Stimulated activated CD8-positive, alpha-beta memory T cell treated with anti-CD3 and anti-CD28 coated beads, Interleukin-4, amount 100 ng/mL, for 1 hour (primary cell): Measurements from ENCODE around the gene GFRA1.

Experiments
- DNase-seq, 2 donors: peaks; one replicate each; pipeline ENCODE4 v3.0.0-alpha.2; 2020; ENCODE audit warnings: low read depth in 2 of 2, low spot score in 1 of 2

Gene GFRA1

DNA sequence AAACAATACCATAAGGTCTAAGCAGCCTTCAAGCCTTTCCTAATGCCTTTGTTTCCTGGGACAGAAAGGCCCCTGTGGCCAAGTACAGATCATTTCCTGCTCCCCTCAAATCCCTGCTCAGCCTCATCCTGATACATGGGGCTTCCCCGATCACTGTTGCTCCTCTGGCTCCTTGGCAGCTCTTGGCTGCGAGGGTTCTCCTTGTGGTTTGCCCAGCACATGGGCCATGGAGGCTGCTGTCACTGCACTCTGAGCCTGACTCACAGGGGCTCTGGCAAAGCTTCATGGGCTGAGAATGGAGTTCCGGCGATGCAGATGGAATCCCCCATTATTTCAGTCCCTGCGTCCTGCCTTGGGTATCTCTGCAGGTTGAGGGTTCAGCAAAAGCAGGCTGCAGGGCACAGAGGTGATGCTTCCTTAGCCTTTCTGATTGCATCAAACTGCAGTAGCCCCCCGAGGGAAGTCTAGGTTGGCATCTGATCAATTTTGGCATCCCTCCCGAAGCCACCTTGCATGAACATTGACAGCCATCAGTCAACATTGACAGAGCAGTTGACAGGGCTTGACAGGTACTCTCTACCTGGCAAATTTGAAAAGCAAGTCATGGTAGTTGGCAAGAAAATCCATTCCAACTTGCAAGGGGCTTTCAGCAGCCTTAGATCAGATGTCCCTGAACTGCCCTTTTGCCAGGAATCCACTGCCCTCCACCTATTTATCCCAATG lies 168.6 kb downstream of the GFRA1 start:
- DNase-seq, result no peak

DNA sequence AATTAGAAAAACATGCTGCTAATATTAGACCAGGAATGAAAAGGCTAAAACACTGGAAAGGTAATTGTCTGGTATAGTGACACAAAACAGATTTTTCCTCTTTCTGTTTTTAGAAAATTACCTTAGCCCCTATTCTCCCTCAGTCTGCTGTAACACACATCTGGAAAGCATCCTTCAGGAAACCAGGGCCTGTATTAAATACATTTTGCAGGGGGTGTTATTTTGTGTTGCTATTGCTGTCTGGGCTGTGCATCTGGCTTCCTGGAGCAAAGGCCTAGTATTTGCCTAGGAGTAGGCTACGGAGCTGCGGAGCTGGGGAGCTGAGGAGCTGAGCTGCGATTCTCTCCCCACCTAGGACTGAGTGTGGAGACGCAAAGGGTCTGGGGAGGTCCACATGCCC lies 169.3 kb downstream of the GFRA1 start:
- no peak for DNase-seq

DNA sequence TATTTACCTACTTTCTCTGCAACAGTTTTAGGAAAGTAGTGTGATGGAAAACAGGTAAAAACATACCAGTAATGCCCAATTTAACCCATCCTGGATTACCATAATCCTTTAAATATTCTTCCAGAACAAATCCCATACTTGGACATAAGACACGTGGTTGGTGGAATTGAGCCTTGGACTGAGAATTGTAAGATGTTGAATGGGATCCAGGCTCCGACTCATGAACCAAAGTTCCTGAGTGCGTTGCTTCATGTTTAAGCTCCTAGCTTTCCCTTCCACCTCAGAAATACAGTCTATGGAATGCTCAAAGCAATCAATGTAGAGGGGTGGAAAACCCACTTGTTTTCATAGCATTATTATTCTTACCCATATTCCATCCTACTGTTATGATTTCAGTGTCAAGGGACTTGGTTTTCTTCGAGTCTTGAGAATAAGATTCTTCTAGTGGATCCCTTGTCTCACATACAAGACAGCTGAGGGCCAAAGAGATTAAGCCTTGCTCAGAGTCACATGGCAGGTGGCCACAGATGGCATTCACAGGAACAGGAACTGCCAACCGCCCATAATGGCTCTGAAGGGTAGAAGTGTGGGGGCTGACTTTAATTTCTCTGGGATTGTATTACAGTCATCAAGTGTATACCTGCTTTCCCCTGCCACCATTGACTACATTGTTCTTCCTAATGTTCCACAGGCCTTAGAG lies 171.2 kb downstream of the GFRA1 start:
- no peak for DNase-seq

DNA sequence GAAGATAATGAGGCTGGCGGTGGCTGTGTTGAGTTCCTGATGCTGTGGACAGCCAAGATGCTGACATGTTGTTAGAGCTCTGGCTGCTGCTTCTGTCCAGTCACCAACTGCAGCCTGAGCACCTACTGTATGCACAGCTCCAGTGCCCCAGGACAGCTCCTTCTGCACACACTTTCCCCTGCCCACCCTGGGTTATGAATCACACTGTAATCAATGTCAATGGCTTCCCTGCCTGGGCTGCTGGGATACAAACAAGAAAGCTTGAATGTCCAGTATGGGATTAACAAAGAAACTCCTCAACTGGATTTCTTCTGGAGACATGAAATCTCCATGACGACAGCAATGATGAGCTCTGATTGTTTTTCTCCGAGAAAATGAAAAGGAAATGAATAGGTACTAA lies 172.0 kb downstream of the GFRA1 start:
- no peak for DNase-seq

DNA sequence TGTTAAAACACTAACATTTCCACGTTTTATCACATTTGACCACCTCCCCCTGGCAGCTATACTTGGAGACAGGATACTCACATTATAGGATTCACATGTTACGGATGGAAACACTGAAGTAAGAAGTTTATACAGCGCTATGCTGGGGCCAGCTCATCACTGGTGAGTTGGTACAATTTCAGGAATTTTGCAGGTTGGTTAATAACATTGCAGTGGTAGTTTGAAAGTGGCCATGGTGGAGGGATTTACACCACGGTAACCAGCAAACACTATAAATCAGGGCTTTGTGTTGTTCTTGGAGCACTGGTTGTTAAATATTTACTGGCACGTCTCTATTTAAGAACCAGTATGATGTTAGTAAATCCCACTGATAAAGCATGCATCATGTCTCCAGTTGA lies 174.0 kb downstream of the GFRA1 start:
- no peak for DNase-seq

DNA sequence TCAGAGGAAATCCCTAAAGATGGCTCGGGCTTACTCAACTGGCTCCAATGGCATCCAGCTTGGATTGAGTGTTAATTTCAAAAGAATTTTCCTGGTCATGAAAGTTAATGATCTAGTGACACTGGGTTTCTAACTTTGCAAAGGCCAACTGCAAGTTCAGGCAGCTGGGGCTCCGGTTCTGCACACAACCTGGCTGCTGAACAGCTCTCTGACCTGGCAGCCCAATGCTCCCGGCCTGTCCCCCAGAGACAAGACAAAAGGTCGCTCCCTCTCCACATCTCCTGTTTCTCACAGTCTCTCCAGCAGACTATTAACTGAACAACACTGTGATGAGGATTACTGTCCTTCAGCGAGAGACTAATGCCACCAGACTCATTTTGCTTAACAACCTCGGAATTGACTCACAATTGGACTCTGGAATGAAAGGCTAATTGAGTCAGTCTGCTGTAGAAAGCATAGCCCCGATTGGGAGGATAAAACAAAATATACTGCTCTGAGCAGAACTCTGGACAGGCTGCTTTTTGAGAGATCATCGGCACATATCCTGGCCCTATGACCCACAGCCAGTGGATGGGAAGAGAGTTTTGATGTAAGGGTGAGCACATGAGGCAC lies 174.5 kb downstream of the GFRA1 start:
- DNase-seq, result no peak

DNA sequence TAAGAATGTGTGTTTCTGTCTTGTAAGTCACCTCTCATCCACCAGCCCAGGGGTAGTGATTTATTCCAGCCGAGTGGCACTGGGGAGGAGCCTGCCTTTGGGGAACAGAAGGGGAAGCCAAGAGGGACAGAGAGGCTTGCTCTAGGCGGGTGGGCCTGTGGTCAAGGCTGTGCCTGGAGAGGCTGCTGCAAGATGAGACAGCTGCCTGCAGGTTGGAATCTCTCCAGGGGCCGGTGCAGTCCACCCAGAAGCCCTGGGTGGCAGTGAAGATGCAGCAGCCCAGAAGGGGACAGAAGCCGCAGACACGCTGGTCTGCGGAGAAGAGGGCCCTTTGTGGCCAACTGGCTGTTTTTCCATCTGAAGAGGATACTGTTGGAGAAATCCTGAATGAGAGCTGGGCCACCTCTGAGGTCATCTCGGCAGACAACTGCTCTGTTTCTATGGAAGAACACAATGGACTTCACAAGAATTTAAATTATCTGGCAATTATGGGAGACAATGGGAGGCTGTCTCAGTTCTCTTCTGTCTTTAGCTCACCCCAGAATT lies 175.7 kb downstream of the GFRA1 start:
- DNase-seq, result no peak

DNA sequence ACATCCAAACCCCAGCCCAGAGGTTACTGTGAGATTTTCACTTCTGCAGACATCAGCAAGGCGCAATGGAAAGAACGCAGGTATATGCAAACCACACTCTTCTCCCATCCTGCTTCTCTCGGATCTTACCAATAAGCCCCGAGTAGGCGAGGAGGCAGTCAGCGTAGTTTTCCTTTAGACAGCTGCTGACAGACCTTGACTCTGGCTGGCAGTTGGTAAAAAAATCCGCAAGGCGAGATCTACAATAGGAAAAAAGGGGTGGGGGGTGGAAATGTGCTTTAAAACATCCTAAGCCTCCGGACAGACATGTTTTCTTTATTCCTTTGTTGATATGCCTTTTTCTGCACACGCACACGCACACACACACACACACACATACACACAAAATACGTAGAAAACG lies 176.5 kb downstream of the GFRA1 start:
- no peak for DNase-seq

DNA sequence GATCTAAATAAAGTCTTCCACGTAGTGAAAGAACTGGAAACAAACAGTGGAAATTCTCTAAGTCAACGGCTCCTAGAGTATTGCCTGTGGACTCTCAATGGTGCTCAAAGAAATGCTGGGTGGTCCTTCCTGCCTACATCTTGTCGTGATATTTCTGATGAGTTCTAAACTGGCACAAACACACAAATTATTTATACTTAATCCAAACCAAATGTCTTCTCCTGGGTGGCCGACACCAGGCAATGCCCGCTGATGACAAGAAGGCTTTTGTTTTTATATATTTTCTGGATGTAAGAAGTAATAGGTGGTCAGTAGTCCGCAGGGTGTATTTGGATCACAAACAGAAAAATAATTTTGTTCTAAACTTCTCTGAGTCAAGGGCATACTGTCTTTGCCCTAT lies 178.7 kb downstream of the GFRA1 start:
- no peak for DNase-seq

DNA sequence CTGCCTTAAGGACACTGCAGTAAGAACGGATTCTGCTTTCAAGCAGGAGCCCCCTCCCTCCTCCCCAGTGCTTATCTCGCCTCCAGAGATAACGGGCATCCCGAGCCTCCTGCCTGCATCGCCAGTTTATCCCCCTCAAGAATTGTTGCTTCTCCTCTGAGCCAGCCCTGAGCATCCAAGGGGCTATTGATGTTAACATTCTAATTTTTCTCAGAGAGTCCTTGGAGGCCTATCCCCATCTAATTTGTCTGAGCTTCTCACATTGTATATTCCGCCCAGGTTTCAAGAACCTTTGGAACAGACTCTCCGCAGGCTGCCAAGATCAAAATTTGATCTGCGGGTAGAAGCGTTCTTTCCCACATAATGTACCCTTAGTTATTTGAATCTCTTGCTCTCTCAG lies 180.0 kb downstream of the GFRA1 start:
- DNase-seq, result no peak

DNA sequence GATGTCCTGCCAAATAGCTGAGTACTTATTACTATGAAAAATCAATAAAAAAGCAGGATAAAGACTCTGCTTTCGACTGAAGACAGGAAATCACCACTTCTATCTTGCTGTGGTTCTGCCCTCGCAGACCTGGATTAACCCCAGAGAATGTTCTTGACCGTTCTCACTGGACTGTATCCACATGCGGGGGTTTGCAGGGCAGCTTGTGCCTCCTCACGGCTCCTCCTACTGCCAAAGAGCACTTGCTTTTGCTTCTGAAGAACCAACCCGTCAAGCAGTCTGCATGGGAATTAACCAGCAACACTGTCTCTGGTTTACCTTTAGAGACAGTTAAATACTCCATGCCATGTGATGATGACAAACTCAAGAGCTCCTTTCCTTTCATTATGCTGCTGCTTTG lies 184.0 kb downstream of the GFRA1 start:
- DNase-seq, result no peak

DNA sequence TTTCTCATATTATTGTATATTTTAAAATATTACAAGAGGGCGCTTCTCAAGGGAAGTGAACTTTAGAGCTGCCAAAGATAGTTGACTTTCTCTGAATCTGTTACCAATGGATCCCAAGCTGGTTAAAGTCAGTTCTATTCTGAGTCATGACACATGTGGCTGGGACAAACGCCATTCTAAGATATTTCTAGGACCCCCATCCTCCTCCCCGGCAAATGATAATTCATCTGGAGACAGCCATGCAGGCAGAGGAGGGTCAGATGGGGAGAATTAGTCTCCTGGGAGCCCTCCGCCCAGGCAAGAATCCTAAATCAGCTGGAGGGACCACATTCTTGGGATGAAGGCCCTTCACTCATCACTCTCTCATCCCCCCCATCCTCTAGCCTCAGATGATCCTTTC lies 187.7 kb downstream of the GFRA1 start:
- DNase-seq, result no peak

DNA sequence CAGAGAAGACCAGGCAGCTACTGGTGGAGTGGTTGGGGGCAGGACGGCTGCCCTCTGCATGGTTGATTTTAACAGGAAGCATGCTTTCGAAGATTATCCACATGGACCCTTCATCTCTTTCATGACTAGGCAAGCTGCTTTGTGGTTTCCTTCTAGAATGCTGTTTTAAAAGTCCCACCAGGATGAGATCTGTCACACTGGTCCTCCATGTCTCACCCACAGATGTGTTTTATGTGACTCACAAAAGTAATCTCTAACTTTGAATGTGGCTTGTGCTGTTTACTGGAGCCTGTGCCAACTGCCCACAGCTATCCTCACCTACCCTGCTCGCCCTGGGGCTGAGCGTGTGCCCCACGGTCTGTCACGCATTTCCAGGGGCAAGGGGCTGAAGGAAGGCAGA lies 188.8 kb downstream of the GFRA1 start:
- no peak for DNase-seq

DNA sequence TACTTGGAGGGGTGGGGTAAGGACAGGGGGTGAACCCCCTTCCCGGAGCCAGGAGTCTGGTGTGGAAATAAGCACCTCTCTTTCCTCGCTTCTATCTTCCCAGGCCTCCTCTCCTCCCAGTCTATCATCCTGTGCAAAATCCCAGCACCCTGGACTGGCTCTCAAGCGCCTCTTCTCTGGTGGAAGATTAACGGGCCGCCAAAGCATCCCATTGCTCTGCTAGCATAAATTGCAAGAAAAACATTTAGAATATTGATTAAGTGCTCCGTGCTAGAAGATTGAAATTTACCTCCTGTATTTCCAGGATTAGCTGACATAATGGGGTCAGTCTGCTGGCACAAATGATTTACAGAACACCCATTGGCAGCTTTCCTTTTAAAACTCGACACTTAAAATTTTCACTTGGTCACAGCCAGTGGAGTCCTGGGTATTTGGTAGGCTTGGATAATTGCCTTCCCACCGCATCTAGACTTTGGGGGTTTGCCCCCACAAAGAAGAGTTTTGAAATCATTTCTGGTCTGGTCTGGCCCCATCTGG lies 189.7 kb downstream of the GFRA1 start:
- DNase-seq, result no peak

DNA sequence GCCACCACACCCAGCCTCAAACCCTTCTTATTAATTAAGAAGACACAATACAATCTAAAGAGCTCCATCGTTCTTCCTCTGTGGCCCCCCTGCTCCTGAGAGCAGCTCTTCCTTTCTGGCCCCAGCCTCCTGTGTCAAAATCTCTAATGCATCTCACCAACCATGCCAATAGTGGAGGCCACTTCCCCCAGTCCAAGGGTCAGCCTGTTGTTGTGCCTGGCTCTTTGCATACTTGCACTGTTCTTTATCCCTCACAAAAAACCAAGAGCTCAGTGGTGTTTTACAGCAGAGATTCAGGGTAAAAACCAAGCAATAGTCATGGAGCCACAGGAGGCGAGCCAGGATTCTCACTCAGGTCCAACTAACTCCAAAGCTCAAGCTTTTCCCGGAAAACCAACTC lies 190.2 kb downstream of the GFRA1 start:
- DNase-seq, result no peak

DNA sequence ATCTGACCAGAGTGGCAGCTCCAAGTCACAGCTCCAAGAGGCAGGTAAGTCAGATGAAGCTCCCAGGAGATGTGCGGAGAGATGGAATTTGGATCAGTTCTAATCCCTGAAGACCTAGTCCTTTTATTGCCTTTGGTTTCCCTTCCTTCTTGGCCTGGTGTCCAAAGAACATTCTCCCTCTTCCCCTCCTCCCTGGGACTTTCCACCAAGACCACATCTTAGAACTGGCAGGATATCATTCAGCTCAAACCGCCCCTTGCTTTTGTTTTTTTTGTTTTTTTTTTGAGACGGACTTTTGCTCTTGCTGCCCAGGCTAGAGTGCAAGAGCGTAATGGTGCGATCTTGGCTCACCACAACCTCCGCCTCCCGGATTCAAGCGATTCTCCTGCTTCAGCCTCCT lies 190.8 kb downstream of the GFRA1 start:
- no peak for DNase-seq

DNA sequence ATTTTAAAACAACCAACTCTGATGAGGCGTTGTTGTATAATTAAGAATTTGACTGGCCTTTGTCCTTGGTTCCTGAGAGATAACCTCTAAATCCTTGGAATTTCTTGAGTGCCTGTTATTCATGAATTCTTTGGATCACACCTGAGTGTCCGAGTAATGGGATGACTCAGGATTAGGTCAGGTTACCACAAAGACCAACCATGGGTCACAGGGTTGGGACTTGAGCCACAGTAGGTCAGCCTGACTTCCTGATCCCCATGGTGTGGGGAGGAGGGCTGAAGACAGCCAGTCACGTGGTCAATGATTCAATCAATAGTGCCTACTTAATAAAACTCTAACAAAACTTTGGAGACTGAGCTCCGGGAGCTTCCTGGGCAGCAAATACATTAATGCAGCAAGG lies 192.5 kb downstream of the GFRA1 start:
- no peak for DNase-seq

DNA sequence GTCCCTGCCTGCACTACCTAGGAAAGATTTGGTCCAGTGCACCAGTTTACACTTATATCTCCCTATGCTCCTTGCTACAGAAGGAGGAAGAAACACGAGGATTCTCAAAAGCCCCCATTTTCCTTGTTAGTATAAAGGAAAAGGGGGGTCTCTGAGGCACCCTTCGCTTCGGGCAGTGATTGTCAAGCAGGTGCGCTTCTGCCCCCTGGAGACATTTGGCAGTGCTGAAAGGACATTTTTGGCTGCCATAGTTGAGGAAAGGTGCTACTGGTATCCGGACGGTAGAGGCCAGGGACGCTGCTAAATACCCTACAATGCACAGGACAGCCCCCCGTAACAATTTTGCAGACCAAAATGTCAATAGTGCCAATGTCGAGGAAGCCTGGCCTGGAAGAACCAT lies 193.7 kb downstream of the GFRA1 start:
- DNase-seq, result no peak

DNA sequence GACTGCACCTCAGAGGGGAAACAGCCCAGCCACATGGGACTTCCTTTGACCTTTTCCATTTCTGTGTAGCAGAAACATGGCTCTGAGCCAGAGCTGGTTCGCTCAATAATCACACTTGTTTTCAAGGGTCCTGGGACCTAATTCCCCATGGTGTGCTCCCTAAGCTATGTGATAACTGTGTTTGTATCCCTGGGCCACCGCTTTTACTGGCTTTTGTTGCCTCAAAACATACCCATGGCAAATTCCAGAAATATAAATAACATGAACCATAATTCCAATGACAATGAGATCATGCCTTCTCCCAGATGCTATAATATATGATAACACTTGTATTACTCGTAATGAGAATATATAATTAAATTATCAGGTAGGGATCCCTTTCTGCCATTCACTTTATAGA lies 196.4 kb downstream of the GFRA1 start:
- no peak for DNase-seq

DNA sequence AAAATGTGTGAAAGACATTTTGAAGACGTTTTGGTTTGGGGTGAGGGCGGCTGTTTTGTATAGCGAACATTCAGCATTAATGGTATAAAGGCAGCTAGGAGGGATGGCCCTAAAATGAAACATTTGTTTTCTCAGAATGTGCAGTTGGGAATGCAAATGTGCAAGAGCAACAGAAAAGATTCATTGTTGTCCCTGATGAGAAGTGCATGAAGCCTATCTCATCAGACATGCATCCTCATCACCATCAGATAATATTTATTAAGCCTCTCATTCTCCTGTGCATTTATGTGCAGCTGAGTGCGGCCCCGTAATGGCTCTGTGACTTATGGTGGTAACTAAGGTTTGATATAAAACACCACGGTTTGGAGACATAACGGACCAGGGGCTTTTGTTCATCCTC lies 199.5 kb downstream of the GFRA1 start:
- no peak for DNase-seq

DNA sequence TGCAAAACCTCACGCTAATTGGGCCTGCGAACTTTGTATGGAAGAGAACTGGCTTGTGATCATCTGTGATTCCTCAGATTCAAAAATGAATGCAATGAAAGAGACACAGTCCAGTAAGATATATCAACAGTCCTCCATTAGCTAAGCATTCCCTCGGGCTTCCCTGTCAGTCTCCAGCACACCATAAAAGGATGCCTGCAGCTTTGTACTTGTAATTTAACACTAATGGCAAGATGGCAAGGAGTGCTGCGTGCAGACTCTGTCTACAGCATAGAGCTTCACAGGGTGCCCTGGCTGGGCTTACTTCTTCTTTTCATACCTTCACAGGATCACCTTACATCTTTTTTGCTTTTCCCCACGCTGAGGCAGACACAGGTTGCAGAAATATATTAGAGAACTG lies 200.0 kb downstream of the GFRA1 start:
- no peak for DNase-seq
